Measurements from ENCODE around the gene ULK2.

ULK2 gene

DNA sequence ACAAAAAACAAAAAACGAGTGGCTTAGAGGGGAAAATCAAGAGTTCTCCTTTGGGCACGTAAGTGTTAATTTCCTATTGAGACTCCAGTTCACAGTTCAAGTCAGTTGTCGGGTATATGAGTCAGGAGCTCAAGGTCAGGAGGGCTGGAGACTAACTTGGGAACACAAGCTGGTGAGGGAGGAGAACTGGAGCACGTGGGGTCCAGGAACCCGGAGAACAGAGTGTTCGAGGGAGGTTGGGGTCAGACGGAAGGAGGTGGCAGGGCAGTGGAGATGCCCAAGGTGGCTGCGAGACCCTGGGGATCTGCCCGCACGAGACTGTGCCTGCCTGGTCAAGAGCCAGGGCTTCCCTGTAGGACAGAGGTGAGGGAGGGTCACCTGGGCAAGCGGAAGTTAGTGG lies 131.7 kb downstream of the ULK2 start:
- no peak for DNase-seq (ENCODE audit: low read depth in 1 of 2, low spot score in 1 of 2)
- TF ChIP-seq JUND (IDR thresholded peaks at IDR 0.05; ENCODE audit: low read depth) = no peak
- in situ Hi-C loops (cut with HindIII; ENCODE audit: low pct_unique_long_range_greater_than_20kb, low sequenced_read_pairs) = no loop called here

DNA sequence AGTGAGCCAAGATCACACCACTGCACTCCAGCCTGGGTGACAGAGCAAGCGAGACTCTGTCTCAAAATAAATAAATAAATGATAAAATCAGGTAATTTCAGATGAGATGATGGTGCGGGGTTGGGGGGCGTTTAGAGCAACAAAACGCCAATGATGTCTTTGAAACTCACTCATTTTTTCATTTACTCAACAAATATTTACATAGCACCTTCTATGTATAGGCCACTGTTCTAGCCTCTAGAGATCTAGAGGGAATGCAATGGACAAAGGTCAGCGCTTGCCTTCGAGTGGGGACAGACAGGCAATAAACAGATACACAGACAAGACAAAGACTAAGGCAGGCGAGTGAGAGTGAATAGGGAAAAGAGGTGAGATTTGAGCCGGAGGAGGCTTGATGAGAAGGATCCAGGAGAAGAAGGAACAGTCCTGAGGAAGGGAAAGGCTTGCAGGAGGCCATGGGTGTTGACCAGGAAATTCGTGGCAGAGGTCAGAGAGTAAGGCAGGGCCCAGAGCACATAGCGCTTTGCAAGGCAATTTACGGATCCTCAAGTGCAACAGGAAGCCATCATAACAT lies 133.7 kb downstream of the ULK2 start:
- DNase-seq (ENCODE audit: low read depth in 1 of 2, low spot score in 1 of 2) = no peak
- in situ Hi-C loops (cut with HindIII; ENCODE audit: low pct_unique_long_range_greater_than_20kb, low sequenced_read_pairs) = no loop called here
- TF ChIP-seq JUND (IDR thresholded peaks at IDR 0.05; ENCODE audit: low read depth) = no peak

DNA sequence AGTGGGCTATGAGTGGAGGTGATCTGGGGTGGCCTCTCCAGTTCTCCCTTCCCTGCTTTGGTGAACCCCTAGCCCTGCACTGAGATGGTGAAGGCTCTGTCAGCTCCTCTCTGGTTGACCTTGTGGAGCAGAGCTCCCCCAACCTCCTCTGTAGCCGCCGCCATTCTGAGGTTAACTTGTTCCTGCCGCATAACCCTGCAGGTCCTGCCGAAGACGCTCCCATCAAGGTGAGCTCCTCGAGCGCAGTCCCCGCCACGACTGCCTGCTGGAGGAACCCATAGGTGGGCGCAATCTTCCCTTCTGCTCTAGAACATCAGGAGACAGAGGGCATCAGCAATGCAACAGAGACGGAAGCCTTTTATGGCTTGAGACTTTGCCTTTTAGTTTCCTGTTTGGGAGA lies 136.1 kb downstream of the ULK2 start:
- DNase-seq (ENCODE audit: low read depth in 1 of 2, low spot score in 1 of 2) = no peak
- in situ Hi-C loops (cut with HindIII; ENCODE audit: low pct_unique_long_range_greater_than_20kb, low sequenced_read_pairs) = no loop called here
- no peak for TF ChIP-seq JUND (IDR thresholded peaks at IDR 0.05; ENCODE audit: low read depth)

DNA sequence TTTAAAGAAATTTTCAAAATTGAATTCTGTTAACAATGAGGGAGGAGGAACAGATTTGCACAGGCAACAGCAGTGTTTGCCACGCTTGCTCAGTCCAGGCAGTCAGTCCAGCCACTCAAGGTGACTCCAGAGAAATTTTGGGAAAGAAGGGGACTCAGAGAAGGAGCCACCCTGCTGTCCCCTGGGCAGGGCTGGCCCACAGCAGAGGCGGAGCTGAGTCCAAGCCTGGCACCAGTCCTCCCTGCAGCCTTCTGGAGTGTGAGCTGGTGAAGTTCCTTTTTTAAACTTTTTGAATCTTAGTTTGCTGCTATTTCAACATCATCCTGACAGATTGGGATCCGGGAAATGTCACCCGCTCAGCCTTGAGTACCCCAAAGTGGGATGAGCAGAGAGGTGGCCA lies 136.9 kb downstream of the ULK2 start:
- TF ChIP-seq JUND (IDR thresholded peaks at IDR 0.05; ENCODE audit: low read depth) = no peak
- no peak for DNase-seq (ENCODE audit: low read depth in 1 of 2, low spot score in 1 of 2)
- in situ Hi-C loops (cut with HindIII; ENCODE audit: low pct_unique_long_range_greater_than_20kb, low sequenced_read_pairs) = no loop called here

DNA sequence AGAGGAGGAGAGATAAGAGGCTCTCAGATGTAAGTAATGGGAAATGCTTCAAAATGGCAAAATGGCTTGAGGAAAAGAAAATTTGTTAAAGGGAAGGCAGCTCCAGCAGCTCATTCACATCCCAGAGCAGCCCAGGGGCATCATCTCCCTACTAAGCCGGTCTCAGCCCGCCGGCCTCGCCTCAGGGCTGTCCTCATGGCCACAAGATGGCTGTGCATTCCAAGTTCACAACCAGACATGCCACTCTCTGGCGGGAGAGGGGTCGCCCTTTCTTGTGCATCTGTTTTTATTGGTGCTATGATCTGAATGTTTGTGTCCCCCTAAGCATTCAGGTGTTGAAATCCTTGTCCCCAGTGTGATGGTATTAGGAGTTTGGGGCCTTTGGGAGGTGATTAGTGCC lies 137.8 kb downstream of the ULK2 start:
- no peak for DNase-seq (ENCODE audit: low read depth in 1 of 2, low spot score in 1 of 2)
- in situ Hi-C loops (cut with HindIII; ENCODE audit: low pct_unique_long_range_greater_than_20kb, low sequenced_read_pairs) = no loop called here
- no peak for TF ChIP-seq JUND (IDR thresholded peaks at IDR 0.05; ENCODE audit: low read depth)

DNA sequence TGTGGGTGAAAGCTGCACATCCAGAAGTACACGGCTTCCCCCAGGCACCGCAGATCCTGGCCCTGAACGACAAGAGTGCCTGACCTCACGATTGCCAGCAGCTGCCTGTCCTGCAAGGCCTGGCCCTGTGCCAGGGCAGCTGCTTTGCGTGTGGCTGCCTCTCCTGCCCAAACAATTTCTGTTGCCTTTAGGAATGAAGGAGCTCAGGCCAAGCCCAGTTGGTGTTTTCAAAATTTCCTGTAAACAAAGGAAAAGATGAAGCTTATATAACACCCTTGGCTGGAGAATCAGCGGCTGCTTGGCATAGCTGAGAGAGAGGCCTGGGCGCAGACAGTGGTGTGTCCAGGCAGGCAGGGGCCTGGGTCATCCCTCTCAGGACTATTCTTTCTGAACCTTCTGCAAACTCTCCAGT lies 139.6 kb downstream of the ULK2 start:
- no peak for TF ChIP-seq JUND (IDR thresholded peaks at IDR 0.05; ENCODE audit: low read depth)
- in situ Hi-C loops (cut with HindIII; ENCODE audit: low pct_unique_long_range_greater_than_20kb, low sequenced_read_pairs) = no loop called here
- peak; percentile 69 to 75 for DNase-seq (ENCODE audit: low read depth in 1 of 2, low spot score in 1 of 2)

DNA sequence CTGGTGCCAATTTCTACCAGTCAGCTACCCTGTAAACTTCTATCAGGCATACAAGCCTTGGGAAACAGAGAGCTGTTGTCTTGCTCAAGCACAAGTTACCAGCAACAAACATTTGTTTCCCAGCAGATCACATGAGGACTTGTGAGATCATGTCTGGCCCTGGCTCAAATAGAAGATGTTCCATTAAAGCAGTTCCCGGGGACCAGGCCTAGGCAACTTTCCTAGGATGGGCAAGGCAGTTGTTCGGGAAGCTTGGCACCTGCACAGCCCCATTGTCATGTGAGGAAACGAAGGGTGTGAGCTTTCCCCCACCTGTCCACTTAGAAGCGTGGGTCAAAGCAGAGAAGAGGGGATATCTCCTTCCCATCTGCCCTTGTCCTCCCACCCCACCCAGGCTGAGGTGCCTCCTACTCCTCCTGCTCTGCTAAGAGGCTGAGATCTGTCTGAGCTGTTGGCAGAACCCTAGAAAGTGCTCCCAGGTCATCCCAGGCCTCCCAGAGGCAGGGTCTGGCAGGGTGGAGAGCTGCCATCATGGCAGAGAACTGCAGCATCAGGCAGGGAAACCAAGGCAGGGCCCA lies 140.1 kb downstream of the ULK2 start:
- no peak for TF ChIP-seq JUND (IDR thresholded peaks at IDR 0.05; ENCODE audit: low read depth)
- in situ Hi-C loops (cut with HindIII; ENCODE audit: low pct_unique_long_range_greater_than_20kb, low sequenced_read_pairs) = no loop called here
- DNase-seq (ENCODE audit: low read depth in 1 of 2, low spot score in 1 of 2) = peak in 1 of 2 experiments; percentile 49

DNA sequence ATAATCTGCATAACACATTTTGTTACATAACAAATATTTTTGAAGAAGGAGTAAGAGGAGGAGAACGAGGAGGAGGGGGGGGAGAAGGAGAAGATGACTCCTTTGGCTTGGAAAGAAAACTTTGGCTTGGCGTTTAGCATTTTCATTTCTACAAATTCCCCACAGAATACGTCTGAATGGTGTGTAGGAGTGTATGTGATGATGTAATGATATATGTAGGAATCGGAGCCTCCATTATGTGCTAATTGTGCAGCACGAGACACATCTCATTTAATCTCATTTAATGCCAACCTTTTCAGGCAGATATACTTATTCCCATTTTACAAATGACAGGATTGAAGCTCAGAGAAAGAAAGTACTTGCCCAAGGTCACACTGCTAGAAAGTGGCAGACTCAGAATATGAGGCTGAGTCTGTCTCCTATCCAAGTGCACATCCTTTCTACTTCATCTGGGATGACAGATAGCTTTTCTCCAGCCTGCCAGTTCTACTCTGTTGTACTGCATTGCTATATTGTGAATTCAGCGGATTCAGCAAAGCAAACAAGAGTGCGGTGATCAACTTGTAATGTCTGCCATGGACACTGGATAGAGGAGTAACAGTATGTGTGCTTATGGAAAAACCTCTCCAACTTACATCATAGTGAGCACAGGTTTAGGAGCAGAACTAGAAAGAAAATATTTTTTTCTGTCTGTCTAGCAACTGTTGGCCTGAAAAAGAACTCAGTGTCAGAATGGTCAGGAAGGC lies 140.9 kb downstream of the ULK2 start:
- DNase-seq (ENCODE audit: low read depth in 1 of 2, low spot score in 1 of 2) = no peak
- TF ChIP-seq JUND (IDR thresholded peaks at IDR 0.05; ENCODE audit: low read depth) = no peak
- in situ Hi-C loops (cut with HindIII; ENCODE audit: low pct_unique_long_range_greater_than_20kb, low sequenced_read_pairs) = no loop called here

DNA sequence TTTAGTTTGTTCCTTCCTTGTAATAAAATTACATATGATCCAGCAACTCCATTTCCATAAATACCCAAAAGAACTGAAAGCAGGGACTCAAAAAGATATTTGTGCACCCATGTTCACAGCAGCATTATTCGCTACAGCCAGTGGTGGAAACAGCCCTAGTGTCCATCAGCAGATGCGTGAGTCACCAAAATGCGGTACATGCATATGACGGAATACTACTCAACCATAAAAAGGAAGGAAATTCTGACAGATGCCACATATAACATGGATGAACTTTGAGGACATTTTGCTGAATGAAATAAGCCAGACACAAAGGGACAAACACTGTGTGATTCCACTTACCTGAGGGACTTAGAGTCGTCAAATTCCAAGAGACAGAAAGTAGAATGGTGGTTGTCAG lies 142.2 kb downstream of the ULK2 start:
- in situ Hi-C loops (cut with HindIII; ENCODE audit: low pct_unique_long_range_greater_than_20kb, low sequenced_read_pairs) = no loop called here
- no peak for TF ChIP-seq JUND (IDR thresholded peaks at IDR 0.05; ENCODE audit: low read depth)
- no peak for DNase-seq (ENCODE audit: low read depth in 1 of 2, low spot score in 1 of 2)

DNA sequence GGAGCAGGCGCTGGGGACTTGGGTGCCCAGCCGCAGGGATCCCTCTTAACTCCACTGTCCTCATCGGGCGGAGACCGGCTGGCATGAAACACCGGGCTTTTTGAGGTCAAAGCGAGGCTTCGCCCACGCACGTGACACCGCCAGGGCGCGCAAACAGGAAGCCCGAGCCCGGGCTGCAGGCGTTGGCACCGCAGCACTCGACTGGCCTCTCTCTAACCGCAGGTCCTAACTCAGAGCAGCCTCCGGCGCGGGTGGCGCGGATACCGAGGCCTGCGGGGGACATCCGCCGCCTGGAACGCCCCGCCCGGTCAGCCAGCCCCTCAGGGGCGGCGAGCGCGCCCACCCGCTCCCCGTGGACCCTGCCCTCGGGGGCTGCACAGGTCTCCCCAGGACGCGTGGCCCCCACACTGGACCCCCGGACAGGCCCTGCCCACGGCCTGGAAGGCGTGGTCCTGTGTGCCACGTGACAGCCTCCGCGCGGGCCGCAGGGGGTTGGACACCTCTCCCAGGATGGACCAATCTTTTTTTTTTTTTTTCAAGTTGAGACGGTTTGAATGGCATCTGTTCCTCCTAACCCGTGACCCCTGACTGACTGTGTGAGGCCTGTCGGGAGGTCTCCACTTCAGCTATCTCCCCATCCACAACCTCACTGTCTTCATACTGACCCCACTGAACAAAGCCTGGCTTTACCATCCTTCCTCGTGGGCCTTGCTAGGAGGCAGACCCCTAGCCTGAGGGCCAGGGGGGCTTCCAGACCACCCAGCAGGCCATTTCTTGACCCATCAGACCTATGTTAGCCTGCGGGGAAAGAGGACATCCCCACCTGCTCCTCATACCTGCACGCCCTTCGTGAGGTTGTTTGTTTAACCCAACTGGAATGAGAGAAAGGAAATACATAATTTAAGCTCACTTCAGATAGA lies 143.0 kb downstream of the ULK2 start:
- peak; percentile 71 to 84 for DNase-seq (ENCODE audit: low read depth in 1 of 2, low spot score in 1 of 2)
- TF ChIP-seq JUND (IDR thresholded peaks at IDR 0.05; ENCODE audit: low read depth) = no peak
- in situ Hi-C loops (cut with HindIII; ENCODE audit: low pct_unique_long_range_greater_than_20kb, low sequenced_read_pairs) = no loop called here

DNA sequence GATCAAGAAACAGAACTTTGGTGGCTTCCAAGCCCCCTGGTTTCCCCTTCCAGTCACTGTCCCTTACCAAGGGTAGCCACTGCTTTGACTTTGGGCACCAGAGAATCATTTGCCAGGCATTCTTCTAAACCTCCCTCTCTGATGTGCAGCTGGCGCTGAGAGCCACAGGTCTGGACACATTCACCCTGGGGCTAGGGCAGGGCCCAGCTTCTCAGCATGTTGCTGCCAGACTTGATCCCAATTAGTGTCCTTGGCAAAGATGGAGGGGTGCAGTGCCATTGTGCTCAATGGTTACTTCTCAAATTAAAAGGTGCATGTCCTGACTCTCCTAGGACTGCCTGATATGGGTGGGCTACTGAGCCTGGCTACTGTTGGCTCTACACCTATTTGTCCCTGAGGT lies 143.8 kb downstream of the ULK2 start:
- in situ Hi-C loops (cut with HindIII; ENCODE audit: low pct_unique_long_range_greater_than_20kb, low sequenced_read_pairs) = no loop called here
- no peak for TF ChIP-seq JUND (IDR thresholded peaks at IDR 0.05; ENCODE audit: low read depth)
- DNase-seq (ENCODE audit: low read depth in 1 of 2, low spot score in 1 of 2) = peak; percentile 46 to 60
